GM18508 (cell line): ENCODE data around the gene MINDY1.

Experiments
- ATAC-seq: cut with Tn5 transposase; IDR thresholded peaks from one replicate; pipeline ENCODE4 v1.9.1; 2021; ENCODE audit warnings: moderate number of reproducible peaks; ENCODE audit not compliant: insufficient read depth, unreplicated experiment

MINDY1 gene

GRCh38 chr1:151006327-151007052 is at the start of gene MINDY1:
TSS of gene MINDY1 (minus strand) at chr1:151006902. CDS start at chr1:151002617, 4,285 bp downstream.
- no peak for ATAC-seq

GRCh38 chr1:151056149-151056548 is 49.4 kb upstream of the MINDY1 start:
- no peak for ATAC-seq

- no peak for ATAC-seq
Measured at GRCh38 chr1:151055581-151055980, 48.9 kb upstream of the MINDY1 start.

DNA sequence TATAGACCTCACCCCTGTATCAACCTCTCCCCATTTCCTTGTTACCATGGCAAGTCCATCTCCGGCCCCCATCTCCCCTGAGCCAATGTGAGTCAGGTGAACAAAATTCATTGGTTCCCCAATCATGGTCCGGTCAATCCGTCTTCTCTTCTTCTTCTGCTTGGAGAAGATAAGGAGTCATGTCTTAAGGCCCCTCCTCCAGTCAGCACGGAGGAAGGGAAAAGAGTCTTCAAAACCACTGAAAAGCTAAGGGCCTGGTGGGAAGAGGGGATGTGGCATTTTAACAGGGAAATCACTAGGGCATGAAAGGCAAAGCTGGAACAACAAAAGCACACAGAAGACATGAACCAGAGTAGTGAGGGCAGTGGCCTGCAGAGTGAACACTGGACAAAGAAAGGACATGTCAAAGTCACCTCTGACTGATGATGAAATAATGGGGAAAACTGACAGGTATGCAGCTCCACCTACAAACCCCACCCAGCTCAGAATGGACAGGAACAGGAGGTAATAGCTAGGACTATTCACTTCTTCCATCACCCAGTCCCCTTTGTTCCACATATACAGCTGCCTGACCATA is 48.4 kb upstream of the MINDY1 start:
- ATAC-seq: no peak

DNA sequence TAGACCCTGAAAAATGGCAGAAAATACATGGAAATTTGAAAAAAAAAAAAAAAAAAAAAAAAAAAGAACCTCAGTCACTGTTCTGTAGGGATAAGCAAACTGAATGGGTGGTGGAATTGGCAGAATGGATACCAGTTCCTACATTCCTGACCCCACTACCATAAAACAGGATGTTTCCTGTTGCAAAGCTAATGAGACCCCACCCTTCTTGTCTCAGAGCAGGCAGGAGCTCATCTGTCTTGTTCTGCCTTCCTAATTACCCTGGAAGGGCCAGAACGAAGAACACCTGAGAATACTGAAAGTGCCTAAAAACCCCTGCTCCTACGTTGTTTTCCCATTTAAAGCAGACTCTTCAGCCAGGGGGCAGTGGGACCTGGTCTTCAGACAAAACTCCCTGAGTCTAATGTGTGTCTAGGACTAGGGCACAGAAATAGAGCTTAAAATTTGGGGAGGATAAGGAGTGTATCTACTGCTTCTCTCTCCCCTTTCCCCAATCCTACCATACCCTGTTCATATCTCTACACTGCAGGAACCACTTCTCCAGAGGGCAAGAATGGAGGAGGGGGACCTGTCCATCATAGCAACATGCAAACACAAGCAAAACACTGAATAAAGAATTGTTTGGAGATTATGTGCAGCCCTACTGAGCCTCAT is 44.8 kb upstream of the MINDY1 start:
- no peak for ATAC-seq

GRCh38 chr1:151050051-151050688 is 43.5 kb upstream of the MINDY1 start:
- no peak for ATAC-seq

DNA sequence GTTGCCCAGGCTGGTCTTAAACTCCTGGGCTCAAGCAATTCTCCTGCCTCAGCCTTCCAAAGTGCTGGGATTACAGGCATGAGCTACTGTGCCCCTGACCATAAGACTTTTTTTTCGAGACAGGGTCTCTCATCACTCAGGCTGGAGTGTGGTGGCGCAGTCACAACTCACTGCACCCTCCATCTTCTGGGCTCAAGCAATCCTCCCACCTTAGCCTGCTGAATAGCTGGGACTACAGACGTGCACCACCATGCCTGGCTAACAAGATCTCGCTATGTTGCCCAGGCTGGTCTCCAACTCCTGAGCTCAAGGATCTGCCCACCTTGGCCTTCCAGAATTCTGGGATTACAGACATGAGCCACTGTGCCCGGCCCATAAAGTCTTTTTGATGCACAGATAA is 42.8 kb upstream of the MINDY1 start:
- no peak for ATAC-seq

GRCh38 chr1:151048645-151049032 is 41.9 kb upstream of the MINDY1 start:
- no peak for ATAC-seq

GRCh38 chr1:151047925-151048644 is 41.4 kb upstream of the MINDY1 start:
- no peak for ATAC-seq

DNA sequence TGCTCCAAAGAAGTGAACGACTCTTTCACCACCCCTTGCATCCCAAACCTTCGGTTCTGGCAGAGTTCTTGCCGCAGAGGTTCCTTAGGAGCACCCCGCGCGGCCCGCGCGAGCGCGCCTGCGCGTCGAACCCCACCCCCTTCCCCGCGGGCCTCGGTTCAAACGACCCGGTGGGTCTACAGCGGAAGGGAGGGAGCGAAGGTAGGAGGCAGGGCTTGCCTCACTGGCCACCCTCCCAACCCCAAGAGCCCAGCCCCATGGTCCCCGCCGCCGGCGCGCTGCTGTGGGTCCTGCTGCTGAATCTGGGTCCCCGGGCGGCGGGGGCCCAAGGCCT is 40.9 kb upstream of the MINDY1 start, which contains the start of gene C1orf56:
C1orf56 (plus strand) TSS at position 161 of the 334 bp plus-strand sequence; CDS start at position 258, 97 bp downstream.
- ATAC-seq: no peak

- no peak for ATAC-seq
Measured at GRCh38 chr1:151043163-151043562, 36.5 kb upstream of the MINDY1 start.

DNA sequence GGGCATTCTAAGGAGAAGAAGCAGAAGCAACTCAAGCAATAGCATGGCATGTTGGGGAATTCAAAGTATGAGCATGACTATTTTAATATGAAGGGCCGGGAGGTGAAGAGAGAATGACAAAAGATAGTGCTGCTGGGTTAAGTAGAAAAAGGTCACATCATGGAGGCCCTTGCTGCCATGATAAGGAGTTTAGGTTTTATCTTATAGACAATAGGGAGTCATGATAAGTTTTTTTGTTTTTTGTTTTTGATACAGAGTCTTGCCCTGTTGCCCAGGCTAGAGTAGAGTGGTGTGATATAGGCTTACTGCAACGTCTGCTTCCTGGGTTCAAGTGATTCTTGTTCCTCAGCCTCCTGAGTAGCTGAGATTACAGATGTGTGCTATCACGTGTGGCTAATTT is 32.8 kb upstream of the MINDY1 start:
- ATAC-seq: no peak

- no peak for ATAC-seq
Measured at GRCh38 chr1:151037032-151037431, 30.3 kb upstream of the MINDY1 start.

DNA sequence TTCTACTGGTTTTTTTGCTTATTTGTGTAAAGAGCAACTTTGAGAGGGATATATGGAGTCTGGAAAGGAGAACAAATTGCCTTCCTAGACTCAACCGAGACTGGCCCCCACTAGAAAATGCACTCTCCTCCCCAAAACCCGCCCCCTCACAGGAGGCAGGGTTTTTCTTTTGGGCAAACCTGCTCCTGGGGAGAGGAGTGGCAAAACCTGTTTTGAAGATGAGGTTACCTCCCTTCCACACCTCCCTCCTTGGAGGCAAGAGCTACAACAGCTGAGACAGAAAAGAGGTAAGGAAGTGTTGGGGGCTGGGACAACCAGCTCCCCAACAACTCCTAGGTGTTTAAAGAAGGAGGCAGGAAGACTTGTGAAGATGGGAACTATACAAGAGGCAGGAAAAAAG is 29.7 kb upstream of the MINDY1 start, which contains the start of gene BNIPL:
BNIPL (plus strand) TSS at position 231 of the 400 bp plus-strand sequence; CDS start at position 371, 140 bp downstream.
- no peak for ATAC-seq

DNA sequence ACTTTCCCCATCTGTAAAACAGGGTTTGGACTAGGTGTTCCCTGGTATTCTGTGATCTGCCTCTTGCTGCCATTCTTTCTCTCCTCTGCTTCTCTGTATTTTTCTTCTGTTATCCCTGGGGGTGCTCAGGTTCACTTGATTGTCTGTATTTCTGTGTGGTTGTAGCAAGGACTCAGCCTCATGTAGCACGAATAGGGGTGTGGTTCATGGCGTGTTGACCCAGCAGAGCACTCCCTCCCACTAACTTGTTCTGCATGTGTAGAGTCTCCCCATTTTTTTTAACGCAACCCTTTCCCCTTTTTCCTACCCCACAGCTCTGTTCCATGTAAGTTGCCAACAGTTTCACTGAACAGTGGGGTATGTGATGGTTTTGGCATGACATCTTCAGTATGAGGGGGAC is 28.5 kb upstream of the MINDY1 start:
- no peak for ATAC-seq

- ATAC-seq: no peak
Measured at GRCh38 chr1:151032164-151032563, 25.5 kb upstream of the MINDY1 start.

- ATAC-seq: no peak
Measured at GRCh38 chr1:151026460-151026859, 19.8 kb upstream of the MINDY1 start.

GRCh38 chr1:151024540-151025146 is 17.9 kb upstream of the MINDY1 start:
- no peak for ATAC-seq

DNA sequence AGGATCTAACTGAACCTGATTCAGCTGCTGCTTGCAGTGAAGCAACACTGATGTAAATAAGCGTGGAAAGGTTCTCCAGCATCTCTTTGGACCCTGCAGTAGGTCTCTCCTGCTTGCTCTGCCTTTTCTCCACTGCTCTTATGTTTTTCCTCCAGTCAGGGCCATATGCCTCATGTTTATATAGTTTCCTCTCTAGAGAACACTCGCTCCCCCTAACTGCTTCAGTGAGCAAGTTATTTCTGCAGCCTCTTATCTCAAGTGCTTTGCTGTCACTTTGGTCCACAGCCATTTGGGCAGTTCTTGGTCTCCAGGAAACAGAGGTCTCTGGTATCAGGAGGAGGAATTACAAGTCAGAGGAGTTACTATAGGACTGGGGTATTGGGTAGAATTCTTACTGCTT is 6.8 kb upstream of the MINDY1 start:
- ATAC-seq: no peak
